ENCODE measurements around the gene ZNF467.

- TF ChIP-seq CTCF (IDR thresholded peaks at IDR 0.05) (no peak), EZH2 (IDR thresholded peaks at IDR 0.05; ENCODE audit: borderline replicate concordance, insufficient read depth, low read depth, low read length, poor library complexity, severe bottlenecking) (no peak)
These were observed 22.2 kb downstream of the ZNF467 start for GRCh38 chr7:149751043-149751775.

Data from B cell (primary cell).